GM18505 (cell line): ENCODE results near the gene PRKAG2.
"Not testable (repeated sequence)": the region's sequence is repeated elsewhere in the genome, so short reads cannot be mapped to it uniquely, and the experiment has no call there.

Source experiments
- ATAC-seq: cut with Tn5 transposase; IDR thresholded peaks from one replicate; pipeline ENCODE4 v1.9.1; 2021; ENCODE audit not compliant: unreplicated experiment
- POLR2A ChIP-seq: IDR thresholded peaks from 4 replicates; pipeline ENCODE4 v1.6.1; 2011; ENCODE audit warnings: borderline replicate concordance; ENCODE audit not compliant: insufficient read depth, insufficient read length; ENCODE audit errors: extremely low read depth

PRKAG2 gene

DNA sequence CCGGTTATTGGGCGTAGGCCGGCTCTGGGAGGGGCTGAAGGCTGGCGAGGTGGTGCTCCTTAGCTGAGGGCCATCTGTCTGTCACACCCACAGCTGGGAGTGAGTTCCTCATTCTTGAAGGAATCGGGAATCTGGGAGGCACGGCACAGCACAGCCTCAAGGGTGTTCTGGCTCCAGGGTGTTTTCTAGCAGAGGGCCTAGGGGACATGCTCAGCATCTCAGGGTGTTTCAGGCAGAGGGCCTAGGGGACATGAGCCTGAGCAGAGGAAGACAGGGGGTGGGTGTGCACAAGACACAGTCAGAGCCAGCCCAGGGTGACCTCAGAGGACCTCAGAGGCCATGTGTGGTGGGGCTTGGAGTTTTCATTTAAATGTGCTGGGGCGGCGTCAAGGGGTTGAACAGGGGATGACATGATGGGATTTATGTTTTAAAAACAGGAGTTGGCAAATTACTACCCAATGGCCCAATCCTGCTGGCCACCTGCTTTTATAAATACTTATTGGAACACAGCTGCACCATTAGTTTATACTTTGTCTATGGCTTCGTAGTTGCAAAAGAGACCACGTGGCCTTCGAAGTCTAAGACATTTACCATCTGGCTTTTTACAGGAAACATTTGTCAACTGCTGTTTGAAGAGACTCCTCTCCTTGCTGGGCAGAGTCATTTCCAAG lies 121.6 kb downstream of the PRKAG2 start:
- ATAC-seq, result no peak
- no peak for TF ChIP-seq POLR2A

DNA sequence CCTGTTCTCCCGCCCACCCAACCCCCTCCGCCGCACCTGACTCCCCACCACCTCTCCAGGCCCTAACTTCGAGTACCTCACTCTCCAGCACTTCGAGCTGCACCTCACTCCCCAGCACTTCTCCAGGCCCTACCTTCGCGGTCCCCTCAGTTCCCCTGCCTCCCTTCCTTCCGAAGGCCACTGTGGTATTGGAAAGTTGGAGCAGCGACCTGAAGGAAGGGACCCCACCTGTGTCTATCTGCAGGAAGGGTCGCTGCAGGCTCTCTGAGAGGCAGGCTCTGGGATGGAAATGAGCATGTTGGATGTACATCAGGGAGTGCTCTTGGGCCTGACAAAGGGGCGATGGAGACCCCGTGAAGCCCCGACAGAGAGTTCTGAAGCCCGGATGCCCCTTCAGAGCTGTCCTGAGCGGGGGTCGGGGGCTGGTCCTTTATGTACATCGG lies 122.2 kb downstream of the PRKAG2 start:
- no peak for TF ChIP-seq POLR2A
- ATAC-seq, result no peak

DNA sequence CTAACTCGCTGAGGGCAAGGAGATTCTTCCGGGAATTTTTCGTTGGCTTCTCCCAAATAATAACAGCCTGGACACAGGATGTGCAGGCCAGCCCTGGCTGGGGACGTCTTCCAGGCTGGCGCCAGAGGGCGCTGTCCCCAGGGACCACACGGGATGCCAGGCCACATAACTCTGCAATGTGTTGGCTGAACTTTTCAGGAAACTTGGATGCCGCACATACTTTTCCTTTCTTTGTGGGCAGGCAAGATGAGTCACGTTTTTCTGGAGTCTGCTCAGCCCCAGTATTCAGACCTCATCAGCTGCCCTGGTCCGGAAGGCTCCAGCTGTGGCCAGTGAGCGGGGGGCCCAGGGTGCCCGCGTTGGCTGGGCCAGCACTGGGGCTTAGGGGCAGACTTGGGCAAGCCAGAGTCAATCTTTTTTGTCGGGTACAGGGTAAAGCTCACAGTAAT lies 122.7 kb downstream of the PRKAG2 start:
- no peak for ATAC-seq
- no peak for TF ChIP-seq POLR2A

DNA sequence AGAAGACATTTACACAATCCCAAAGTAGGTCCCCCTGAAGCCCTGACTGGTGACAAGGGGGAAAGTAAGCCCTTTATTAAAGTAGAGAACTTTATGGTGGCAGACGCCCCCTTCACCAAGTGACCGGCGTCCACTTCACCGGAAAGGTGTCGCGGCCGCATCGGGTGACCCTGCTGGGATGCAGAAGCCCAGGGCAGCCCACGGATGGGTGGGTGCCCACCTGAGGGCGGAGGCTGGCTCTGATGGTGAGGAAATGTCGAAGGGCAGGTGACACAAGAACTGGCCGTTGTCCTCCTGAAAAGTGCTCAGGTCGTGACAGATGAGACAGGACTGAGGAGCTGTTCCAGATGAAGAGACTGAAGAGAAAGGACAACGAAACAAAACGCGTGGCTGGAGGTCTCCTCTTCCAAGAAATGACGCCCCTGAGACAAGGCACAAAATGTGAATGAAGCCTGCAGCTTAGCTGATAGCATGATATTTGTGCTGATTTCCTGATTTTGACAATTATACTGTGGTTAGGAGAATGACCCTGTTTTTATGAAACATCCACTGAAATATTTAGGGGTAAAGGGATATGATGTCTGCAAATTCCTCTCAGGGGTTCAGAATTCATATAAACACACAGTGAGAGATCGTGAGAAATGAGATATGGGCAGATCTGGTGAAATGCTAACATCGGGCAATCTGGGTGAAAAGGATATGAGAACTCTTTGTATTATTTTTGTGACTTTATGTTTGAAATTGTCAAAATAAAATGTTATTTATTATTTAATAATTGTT lies 123.9 kb downstream of the PRKAG2 start:
- no peak for TF ChIP-seq POLR2A

DNA sequence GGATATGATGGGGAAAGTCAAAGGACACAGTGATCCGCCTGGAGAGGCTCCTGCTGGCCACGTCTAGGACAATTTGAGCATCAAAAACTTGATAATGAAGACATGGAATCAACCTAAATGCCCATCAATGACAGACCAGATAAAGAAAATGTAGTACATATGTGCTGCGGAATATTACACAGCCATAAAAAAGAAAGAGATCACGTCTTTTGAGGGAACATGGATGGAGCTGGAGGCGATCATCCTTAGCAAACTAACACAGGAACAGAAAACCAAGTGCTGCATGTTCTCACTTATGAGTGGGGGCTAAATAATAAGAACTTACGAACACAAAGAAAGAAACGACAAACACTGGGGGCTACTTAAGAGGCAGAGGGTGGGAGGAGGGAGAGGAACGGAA lies 124.9 kb downstream of the PRKAG2 start:
- no peak for TF ChIP-seq POLR2A
- ATAC-seq, result no peak

More for the DNA sequence above, 123.9 kb downstream of the PRKAG2 start:
- ATAC-seq, result no peak

DNA sequence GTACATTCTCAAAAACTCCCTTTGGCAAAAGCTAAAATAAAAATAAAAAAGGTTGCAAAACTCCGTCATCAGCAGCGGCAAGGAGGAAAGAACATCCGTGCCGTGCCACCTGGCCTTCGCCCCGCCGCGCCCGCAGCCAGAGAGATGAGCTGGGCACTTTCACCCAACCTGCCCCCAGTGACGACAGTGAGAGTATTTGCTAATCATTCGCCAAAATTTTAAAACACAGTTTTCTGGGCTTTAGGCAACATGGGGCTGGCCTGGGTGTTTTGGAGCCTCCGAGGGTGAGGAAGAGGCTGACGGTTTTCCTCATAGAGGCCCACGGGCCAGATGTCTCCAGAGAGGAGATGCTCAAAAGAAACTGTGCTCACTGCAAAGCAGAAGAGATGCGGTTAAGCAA lies 128.2 kb downstream of the PRKAG2 start:
- no peak for ATAC-seq
- TF ChIP-seq POLR2A, result no peak

DNA sequence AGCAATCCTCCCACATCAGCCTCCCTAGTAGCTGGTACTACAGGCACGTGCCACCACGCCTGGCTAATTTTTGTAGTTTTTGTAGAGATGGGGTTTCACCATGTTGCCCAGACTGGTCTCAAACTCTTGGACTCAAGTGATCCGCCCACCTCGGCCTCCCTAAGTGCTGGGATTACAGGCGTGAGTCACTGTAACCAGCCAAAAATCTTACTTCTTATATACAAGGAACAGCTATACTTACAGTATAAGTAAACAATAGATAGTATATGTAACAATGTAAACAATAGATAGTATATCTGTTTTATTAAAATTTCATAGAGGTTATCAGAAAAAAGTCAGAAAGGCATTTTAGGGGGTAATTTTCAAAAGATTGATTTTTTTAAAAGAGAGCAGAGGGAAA lies 128.9 kb downstream of the PRKAG2 start:
- ATAC-seq, result not testable (repeated sequence)

DNA sequence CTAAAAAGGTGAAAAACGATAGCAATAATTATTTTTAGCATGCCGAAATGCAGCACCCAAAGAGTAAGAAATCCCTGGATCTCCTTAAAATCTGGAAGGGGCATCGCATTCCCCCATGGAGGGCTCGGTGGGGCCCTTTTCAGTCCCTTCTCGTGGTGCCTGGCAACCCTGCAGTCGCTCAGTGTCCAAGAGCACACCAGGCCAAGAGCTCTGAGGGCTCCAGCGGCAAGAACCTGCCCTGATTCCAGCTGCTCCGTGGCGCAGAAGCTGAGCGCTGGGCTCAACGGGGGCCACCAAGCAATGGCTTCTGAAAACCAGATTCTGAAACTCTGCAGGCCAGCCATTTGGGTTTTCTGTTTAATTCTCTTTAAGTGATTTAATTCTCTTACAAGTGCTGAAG lies 131.2 kb downstream of the PRKAG2 start:
- ATAC-seq, result no peak
- no peak for TF ChIP-seq POLR2A

DNA sequence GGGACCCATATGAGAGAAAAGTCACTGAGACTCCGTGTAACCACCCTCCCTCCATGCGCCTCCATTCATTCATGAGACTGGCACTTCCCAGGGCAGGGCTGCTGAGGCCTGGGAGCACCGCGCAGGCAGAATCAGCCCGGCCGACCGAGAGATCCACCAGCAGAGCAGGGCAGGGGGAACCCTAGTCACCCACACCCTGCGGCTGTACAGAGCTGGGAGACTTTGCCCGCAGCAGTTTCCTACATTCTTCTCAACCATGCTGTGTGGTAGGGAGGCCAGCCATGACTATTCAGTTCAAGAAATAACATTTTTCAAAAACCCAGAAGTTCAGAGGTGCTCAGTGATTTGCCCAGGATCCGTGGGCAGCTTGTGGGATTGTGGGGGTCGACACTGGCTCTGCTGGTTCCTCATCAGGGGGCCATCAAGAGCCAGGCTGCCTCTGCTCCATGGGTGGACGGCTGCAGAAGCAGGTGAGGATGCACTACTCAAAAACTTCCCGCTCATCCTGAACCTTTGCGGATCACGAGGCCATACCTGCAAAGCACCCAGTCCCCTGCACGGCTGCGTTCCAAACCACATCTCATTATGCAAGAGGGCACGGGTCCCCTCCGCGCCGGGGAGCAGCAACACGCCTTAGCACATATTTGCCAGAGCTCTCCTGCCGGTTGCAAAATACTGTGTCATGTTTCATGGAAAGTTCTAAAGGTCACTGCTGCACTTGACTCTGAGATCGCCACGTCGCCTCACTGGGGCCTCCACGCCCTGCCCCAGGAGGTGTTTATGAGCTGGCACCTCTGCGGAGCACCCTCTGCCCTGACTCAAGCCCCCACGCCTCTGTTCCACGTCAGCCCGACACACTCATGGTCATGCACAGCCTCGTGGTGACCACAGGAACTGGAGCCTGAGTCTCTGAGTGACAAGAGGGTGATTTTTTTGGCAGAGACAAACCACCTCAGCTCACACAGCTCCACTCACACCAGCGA lies 132.0 kb downstream of the PRKAG2 start:
- no peak for ATAC-seq
- no peak for TF ChIP-seq POLR2A

DNA sequence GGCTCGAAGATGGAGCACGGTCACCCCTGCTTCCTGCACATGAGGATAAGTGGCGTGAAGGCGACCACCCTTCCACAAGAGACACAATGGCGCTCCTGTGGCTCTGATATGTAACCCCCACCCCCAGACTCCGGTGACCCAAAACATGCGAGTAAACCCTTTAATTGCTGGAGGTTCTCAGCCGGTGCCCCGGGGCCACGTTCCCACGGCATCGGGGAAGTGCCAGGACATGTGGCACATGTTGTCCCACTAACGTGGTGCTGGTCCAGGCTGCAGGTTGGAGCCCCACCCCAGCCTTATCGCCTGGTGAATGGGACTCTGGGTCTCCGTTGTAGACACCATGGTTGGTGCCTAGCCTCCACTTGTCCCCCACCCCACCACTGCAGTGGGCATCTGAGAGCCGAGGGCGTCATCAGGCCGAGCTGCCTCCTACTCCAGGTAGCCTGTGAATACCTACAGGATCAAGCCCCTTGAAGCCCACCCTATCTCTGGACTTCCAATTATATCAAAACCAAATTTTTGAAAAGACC lies 132.8 kb downstream of the PRKAG2 start:
- ATAC-seq, result no peak
- no peak for TF ChIP-seq POLR2A

DNA sequence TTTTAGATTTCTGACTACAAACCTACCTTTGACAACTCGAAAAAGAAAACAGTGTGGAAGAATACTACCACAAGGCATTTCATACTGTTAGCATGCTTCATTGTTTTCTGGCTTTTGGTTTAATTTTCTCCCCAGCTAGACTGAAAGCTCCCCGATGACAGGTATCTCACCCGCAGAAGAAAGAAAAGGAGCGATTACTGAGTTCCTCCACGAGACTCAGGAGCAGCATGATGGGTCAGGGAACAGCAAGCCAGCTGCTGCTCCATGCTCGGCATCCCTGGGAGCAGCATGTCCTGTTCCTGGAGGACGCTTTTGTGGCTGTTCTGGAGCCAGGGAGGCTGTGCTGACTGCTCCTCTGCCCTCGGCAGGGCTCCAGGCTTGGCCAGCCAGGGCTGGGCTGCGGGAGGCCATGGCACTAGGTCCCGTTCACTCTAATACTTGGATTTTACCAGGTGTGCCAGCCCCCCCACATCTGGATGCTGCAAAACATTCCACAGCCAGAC lies 133.4 kb downstream of the PRKAG2 start:
- TF ChIP-seq POLR2A, result no peak
- no peak for ATAC-seq

DNA sequence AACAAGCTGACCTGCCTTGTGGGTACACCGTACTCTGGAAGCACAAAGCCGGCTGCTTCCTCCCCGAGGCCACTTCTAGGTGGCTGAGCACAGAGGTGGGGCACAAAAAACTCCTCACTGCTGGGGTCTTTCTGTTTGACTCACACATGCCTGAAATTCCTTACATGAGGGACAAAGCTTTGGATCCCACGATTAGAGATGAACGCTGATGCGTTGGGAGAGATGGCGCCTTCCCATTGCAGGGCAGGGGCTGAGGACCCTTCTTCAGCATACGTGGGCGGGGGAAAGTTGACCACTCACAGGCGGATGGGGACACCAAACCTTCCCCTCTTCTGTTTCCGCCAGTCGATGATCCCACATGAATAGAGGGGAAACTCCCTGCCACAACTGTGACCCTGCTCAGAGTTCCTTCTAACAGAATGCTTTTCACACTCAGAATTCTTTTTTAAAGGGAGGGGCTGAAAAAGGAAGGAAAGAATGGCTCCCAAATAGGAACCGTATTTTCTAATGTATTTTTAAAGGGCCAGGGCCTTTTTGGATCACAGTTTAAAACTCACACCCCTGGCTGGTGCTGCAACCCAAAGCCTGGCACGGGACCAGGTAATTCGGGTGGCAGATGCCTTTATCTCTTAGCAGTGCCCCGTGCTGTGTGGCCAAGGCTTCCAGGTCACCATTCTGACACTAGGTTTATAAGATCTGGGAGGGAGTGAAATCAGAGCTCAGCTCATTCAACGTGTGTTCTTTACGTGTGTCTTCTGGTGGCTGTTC lies 134.0 kb downstream of the PRKAG2 start:
- ATAC-seq, result no peak

More for the DNA sequence above, 134.0 kb downstream of the PRKAG2 start:
- no peak for TF ChIP-seq POLR2A
